Keratinocyte (primary cell): ENCODE data around the gene MAD1L1. TPM values are rescaled to one million over a fixed set of nuclear protein-coding genes. Genes with fewer than 3 reads are reported as not detected.

Experiments used
- DNase-seq: peaks from one replicate; pipeline ENCODE4 v3.0.0-alpha.2; 2011; ENCODE audit warnings: low read depth, missing footprints, low spot score
- FAIRE-seq: peaks from 2 replicates; lab custom pipeline; 2011; peaks lifted over from hg19 to GRCh38; lab: Jason Lieb, UNC
- H2AFZ ChIP-seq: 2 replicates; pipeline ENCODE4 v1.6.0; 2012; ENCODE audit warnings: low read length, control low read depth, inconsistent platforms; ENCODE audit not compliant: control insufficient read depth
- H3K27ac ChIP-seq: 2 replicates; pipeline ENCODE4 v1.5.1; 2011; ENCODE audit warnings: low read length; ENCODE audit not compliant: control insufficient read depth, insufficient read depth
- H3K27me3 ChIP-seq: 3 replicates; pipeline ENCODE4 v1.6.0; 2011; ENCODE audit warnings: low read length; ENCODE audit not compliant: control insufficient read depth, insufficient read depth; ENCODE audit errors: extremely low read depth
- H3K36me3 ChIP-seq, 2 experiments: 2 replicates in 1 of 2; 3 replicates in 1 of 2; pipeline ENCODE4 v1.5.1; 2011; ENCODE audit warnings: low read length in 2 of 2, mild to moderate bottlenecking in 1 of 2; ENCODE audit not compliant: control insufficient read depth in 2 of 2, insufficient read depth in 2 of 2; ENCODE audit errors: extremely low read depth in 1 of 2
- H3K4me1 ChIP-seq: 3 replicates; pipeline ENCODE4 v1.5.1; 2011; ENCODE audit warnings: low read length; ENCODE audit not compliant: control insufficient read depth, insufficient read depth; ENCODE audit errors: extremely low read depth
- H3K4me2 ChIP-seq: 3 replicates; pipeline ENCODE4 v1.6.0; 2011; ENCODE audit warnings: low read depth, low read length; ENCODE audit not compliant: control insufficient read depth, insufficient read depth; ENCODE audit errors: extremely low read depth
- H3K4me3 ChIP-seq, 3 experiments: fragments of 200-600 bp in 1 of 3; sonication (generic) in 1 of 3; 2 replicates in 2 of 3; 3 replicates in 1 of 3; pipeline ENCODE4 v1.5.1; 2011 to 2016; ENCODE audit warnings: low read length in 3 of 3, mild to moderate bottlenecking in 3 of 3, control low read depth in 2 of 3, inconsistent platforms in 1 of 3, low read depth in 1 of 3, mixed read lengths in 1 of 3, mixed run types in 1 of 3, moderate library complexity in 1 of 3; ENCODE audit not compliant: control insufficient read depth in 2 of 3, insufficient read depth in 2 of 3; ENCODE audit errors: extremely low read depth in 1 of 3
- H3K79me2 ChIP-seq: 2 replicates; pipeline ENCODE4 v1.6.0; 2012; ENCODE audit warnings: low read length; ENCODE audit not compliant: control insufficient read depth, insufficient read depth
- H3K9ac ChIP-seq: 3 replicates; pipeline ENCODE4 v1.6.0; 2011; ENCODE audit warnings: low read length; ENCODE audit not compliant: control insufficient read depth, insufficient read depth; ENCODE audit errors: extremely low read depth
- H3K9me1 ChIP-seq: 3 replicates; pipeline ENCODE4 v1.6.0; 2011; ENCODE audit warnings: low read length; ENCODE audit not compliant: control insufficient read depth, insufficient read depth; ENCODE audit errors: extremely low read depth
- H3K9me3 ChIP-seq: 2 replicates; pipeline ENCODE4 v1.5.1; 2012; ENCODE audit warnings: low read depth, low read length; ENCODE audit not compliant: control insufficient read depth
- H4K20me1 ChIP-seq: 3 replicates; pipeline ENCODE4 v1.6.0; 2011; ENCODE audit warnings: low read length; ENCODE audit not compliant: control insufficient read depth, insufficient read depth; ENCODE audit errors: extremely low read depth
- CTCF ChIP-seq, 3 experiments: IDR thresholded peaks in 1 of 3; conservative IDR thresholded peaks in 1 of 3; optimal IDR thresholded peaks in 1 of 3; 2 replicates in 2 of 3; 3 replicates in 1 of 3; pipeline versions ENCODE3 to v1.5.1; 2011; ENCODE audit warnings: low read length in 3 of 3, mild to moderate bottlenecking in 3 of 3, moderate library complexity in 2 of 3, control low read depth in 1 of 3, inconsistent platforms in 1 of 3; ENCODE audit not compliant: insufficient read depth in 2 of 3; ENCODE audit errors: extremely low read depth in 1 of 3
- EZH2 ChIP-seq: IDR thresholded peaks from one replicate; pipeline ENCODE4 v1.6.1; 2012; ENCODE audit warnings: inconsistent platforms, mild to moderate bottlenecking, low read length, moderate library complexity
- dilution Hi-C: fragments of 300-500 bp; cut with MboI; formaldehyde crosslinking; loops from one replicate; pipeline ENCODE4 v1.7.0; 2020; ENCODE audit warnings: low sequenced_read_pairs; ENCODE audit not compliant: extremely low pct_ligation_motif_present
- polyA plus RNA-seq, 5 experiments: library from polyadenylated mRNA; depleted of rRNA in 3 of 5; stranded (reverse) in 3 of 5; stranded (forward) in 1 of 5; unstranded in 1 of 5; fragments of >200 nt; gene quantifications; 1 replicate in 1 of 5; 2 replicates in 3 of 5; 3 replicates in 1 of 5; pipeline versions ENCODE4 v1.2.1 to v1.2.3, GENCODE V29; 2011 to 2012; ENCODE audit warnings: missing spikeins in 2 of 5, low read depth in 1 of 5, low replicate concordance in 1 of 5

The MAD1L1 gene
- polyA plus RNA-seq, 1 donor (not counting 4 experiments of a cell fraction or from before 2014, with no cell fraction given): 18.0 TPM

- TF ChIP-seq EZH2 (no peak), CTCF (optimal IDR thresholded peaks at IDR 0.05 in 1 of 3, IDR thresholded peaks at IDR 0.05 in 1 of 3, conservative IDR thresholded peaks at IDR 0.05 in 1 of 3; ENCODE audit: extremely low read depth in 1 of 3, insufficient read depth in 2 of 3, low read length in 3 of 3) (no peak)
- dilution Hi-C loops: no loop called here
- Histone ChIP-seq H3K9me3 (no peaks in the 10 kb centered on the region), H3K27ac (peak overlapping the region; percentile 16), H3K36me3 (peaks cover 0 to 3% of the 10 kb centered on the region in 2 experiments), H3K9ac (no peak overlapping the region), H4K20me1 (peaks cover 6% of the 10 kb centered on the region), H3K4me2 (no peak overlapping the region), H3K9me1 (peaks cover 3% of the 10 kb centered on the region), H3K4me1 (peaks cover 26% of the 10 kb centered on the region), H3K27me3 (no peaks in the 10 kb centered on the region), H3K4me3 (no peak overlapping the region), H3K79me2 (no peaks in the 10 kb centered on the region), H2AFZ (no peak overlapping the region)
- DNase-seq: peak; percentile 86
- FAIRE-seq: peak; percentile 97
Measured at GRCh38 chr7:2109936-2110609, 122.7 kb downstream of the MAD1L1 start.

- Histone ChIP-seq H3K9me3 (no peaks in the 10 kb centered on the region), H3K4me3 (no peak overlapping the region), H3K79me2 (no peaks in the 10 kb centered on the region), H4K20me1 (peaks cover 6% of the 10 kb centered on the region), H3K4me2 (no peak overlapping the region), H3K36me3 (peaks cover 0 to 1% of the 10 kb centered on the region in 2 experiments), H3K27me3 (no peaks in the 10 kb centered on the region), H3K9me1 (peaks cover 3% of the 10 kb centered on the region), H3K27ac (no peak overlapping the region), H3K9ac (no peak overlapping the region), H2AFZ (no peak overlapping the region), H3K4me1 (peaks cover 26% of the 10 kb centered on the region)
- FAIRE-seq: no peak
- no peak for DNase-seq
- dilution Hi-C loops: no loop called here
- no peak for TF ChIP-seq CTCF (optimal IDR thresholded peaks at IDR 0.05 in 1 of 3, IDR thresholded peaks at IDR 0.05 in 1 of 3, conservative IDR thresholded peaks at IDR 0.05 in 1 of 3; ENCODE audit: extremely low read depth in 1 of 3, insufficient read depth in 2 of 3, low read length in 3 of 3)
- no peak for TF ChIP-seq EZH2
Measured at GRCh38 chr7:2109251-2109872, 123.4 kb downstream of the MAD1L1 start.
